ENCODE data around the gene ZNF782.
"Not testable (repeated sequence)": the region's sequence is repeated elsewhere in the genome, so short reads cannot be mapped to it uniquely, and the experiment has no call there.

ZNF782 gene

DNA sequence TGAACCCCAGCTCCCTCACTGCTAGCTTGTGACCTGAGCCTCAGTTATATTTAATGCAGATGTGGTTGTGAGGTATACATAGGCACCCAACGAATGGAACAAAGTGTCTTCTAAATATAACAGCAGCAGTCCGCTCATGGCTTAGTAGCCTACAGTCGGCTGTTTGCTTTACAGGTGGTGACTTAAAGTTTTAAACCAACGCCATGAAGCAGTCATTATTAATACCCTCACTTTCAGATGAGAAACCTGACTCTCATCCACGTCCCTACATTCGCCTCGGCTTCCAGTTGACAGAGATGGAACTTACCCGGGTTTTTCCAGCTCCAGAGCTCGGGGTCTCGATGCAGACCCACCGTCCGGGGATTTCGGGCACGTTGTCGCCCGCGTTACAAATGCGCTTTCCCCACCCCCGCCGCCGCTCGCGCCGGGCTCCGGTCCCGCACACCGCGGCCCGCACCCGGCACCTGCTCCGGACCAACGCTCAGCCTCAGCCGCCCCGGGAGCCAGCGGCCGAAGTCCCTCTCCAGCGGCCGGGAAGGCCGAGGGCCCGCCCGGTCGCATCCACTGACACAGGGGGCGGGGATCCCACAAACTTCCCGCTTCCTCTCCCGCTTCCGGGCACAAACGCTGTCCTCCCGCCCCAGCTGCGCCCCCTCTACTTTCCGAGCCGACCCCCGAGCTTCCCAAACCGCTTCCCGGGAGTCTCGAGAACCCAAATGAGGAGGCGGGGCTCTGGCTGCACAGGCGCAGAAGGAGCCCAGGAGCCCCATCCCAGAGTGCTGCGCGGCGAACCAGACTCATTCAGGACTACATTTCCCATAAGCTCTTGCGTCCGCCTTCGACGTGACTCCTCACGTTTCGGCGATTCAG is at the start of gene ZNF782:
Gene ZNF782, minus strand, starts transcription at position 734 of the 870 bp plus-strand sequence. CDS start 2,553 bp downstream, outside the sequence.
- DNase-seq = peak; percentile 80

DNA sequence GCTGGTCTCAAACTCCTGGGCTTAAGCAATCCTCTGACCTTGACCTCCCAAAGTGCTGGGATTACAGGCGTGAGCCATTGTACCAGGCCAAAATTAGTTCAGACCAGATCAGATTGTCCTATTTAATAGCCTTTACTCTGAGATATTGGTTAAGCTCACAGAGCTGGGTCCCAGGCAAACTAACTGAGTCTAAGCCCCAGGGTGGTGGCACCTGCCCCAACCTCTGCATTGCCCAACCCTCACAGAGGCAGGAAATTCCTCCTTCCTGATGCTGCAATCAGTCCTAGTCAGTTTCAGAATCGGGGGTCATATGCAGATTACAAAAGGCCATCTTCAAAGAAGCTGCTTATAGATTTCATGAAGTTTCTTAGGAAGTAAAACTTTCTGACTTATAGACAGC is 45.7 kb upstream of the ZNF782 start:
- not testable (repeated sequence) for DNase-seq

DNA sequence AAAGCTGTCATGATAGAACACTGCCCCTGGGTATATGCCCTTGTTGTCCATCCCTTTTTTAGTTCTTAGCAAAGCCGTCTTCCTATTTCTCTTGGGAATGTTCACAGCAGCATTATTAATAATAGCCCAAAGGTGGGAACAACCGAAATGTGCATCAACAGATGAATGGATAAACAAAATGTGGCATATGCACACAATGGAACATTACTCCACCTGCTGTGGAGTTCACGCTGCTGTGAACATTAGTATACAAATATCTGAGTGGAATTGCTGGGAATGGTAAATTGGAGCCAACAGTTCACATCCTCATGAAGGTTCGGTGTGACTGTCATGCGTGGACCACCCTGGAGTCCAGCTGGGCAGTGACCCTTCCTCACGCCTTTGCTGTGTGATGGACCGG is 37.8 kb upstream of the ZNF782 start:
- DNase-seq = no peak

DNA sequence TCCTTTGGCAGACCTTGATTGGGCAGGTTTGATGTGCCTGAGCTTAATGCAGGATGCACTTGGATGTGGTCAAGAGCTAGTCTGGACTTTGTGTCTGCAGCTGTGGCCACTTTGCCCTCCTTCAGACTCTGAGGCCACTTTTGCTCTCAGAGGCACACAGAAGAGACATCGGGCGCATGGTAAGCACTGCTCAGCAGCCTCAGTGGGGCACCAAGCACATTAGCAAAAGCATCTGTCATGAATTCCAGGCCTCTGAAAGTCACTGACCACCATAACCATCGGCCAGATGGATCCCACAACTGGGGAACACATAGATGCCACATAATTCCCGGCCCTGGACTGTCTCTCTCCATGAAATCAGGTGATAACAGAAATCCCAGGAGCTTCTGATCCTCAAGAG is 34.3 kb upstream of the ZNF782 start:
- DNase-seq = no peak

DNA sequence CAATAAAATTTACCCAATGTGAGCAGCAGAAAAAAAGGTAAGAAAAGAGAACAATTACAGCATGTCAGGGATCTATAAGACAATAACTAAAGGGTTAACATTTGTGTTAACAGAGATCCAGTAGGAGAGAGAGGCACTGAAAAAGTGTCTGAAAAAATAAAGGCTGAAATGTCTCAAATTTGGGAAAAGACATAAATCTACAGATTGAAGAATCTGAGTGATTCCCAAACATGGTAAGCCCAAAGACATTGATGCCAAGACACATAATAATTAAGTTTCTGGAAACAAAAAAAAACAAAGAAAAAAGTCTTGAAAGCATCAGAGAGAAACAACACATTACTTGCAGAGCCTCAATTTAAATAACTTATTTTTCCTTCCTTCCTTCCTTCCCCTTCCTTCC is 31.1 kb upstream of the ZNF782 start:
- DNase-seq = no peak

DNA sequence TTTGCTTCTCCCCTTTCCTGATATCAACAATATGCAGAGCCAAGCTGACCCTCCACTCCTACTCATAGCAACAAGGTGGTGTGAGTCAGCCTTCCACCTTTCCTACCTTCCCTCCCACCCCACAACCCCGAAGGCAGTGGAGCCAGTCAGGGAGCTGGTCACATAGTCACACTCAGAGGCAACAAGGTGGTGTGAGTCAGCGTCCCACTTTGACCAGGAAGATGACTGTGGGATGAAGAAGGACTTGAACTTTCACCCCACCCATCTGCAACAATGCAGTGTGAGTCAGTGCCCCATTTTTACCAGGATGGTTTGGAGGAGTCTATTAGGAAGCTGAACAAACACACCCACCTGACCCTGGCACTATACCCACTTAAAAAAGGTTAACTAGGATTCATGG is 30.1 kb upstream of the ZNF782 start:
- no peak for DNase-seq

DNA sequence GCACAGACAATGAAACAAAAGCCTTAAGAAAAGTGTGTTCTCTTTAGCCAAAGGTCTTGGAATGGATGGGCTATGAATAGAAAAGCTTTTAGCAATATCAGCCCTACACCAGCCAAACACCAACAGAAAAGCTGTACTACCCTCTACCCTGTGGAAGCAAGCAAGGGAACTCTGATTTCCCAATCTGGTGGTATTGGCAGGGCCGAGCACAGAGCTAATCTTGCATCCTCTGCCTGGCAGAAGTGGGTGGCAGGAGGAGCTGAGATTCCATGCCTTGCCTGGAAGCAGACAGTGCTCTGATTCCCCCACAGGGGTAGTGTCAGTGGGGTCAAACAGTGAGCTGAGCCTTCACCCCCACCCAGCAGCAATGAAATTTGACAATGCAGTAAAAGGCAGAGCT is 29.6 kb upstream of the ZNF782 start:
- no peak for DNase-seq

DNA sequence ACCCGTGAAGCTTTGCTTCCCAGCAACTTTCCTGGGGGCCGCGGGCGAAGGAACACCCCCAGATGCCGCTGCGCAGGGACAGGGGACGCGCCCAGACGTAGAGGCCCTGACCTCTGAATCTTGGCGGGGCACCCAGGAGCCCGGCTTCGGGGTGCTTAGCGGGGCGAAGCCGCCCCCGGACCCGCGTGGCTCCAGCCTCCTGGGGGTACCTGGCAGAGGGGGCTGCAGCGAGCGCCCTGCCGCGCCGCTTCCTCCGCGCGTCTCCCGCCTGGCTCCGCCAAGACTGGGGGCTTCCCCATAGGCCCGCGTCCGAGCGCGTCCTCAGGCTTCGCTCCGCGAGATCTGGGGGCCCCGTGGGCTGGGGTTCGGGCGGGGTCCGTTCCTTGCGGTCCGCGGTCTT is 23.0 kb upstream of the ZNF782 start:
- no peak for DNase-seq

DNA sequence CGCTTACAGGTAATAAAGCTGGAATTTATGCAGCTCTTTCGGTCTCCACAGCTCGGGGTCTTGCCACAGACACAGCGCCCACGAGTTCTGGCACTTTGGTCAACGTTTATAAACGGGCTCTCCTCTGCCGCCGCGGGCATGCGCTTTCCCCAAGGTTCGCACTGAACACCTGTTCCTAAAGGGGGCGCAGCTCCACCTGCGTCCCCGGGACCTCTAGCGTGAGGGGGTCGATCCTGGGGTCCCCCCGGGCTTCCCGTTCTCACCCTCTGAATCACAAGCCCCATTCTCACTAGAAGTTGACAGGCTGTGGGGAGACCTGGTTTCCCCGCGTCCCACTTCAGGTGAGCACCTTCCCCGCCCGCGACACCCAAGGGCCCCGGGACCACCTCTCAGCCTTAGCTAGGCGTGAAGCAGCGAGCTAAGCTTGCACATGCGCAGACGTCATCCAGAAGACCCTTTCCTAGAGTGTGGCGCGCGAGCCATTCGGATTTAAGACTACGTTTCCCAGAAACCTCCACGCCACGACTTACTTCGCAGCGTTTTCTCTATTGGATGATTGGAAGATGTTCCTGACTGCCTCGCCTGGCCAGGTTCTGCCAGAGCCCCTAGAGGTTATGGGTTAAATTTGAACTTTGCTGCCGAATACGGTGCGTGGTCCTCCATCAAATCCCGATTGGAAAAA is 21.3 kb upstream of the ZNF782 start:
- peak; percentile 77 for DNase-seq

DNA sequence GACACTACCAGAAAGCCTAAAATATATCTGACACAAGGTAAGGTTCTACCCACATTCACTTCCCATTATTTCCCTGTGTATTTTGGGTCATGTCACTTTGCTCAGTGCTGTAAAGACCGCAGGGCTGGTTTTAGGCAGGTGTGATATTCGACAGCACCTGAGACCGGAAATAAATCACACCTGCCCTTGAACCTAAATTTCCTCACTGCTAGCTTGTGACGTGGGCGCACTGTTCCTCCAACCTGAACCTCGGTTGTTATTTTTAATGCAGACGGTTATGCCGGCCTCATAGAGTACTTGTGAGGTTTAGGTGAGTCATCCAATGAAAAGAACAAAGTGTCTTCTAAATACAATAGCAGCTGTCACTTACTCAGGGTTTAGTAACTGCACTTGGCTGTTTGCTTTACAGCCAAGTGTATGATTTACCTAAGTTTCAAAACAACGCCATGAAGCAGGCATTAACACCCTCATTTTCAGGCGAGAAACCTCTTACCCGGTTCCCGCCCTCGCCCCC is 20.7 kb upstream of the ZNF782 start:
- DNase-seq = peak; percentile 52

DNA sequence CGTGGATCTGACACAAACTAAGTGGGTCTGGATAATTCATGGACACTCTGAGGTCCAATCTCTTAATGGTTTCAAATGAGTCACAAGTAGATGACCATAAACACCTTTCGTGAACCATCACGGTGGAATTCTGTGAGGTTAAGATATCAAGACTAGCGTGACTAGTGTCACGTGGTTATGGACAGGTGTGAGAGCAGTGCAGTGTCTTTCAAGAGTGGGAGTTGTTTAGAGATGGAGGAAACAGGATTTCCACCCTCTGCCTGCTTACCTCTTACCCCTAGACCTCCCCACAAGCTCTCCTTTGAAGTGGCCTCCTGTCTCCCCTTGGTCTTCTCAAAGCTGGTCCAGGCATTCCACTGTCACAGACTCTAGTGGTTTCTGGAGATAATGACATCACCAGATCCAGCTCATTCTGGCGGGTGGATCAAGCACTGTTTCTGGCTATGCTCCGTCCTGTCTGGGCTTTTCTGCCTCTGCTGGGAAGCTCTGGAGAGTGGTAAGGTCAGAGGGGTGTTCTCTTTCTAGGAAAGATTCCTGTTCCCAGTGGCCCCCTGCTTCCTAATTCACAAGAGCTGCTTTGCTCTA is 20.0 kb upstream of the ZNF782 start:
- DNase-seq = no peak

DNA sequence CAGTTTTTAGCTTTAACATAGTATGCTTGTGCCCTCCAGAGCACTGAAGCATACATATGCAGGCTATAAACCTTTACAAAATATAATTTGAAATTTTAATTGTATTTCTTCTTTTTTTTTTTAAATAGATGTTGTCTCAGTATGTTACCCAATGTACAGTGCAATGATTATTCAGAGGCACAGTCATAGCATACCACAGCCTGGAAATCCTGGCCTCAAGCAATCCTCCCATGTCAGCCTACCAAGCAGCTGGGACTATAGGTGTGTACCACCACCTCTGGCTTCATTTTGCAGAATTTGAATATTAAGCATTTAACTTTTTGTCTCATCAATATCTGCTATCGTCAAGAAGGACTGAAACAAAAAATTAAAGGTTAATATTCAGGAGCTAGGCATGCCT is 16.9 kb upstream of the ZNF782 start:
- no peak for DNase-seq

DNA sequence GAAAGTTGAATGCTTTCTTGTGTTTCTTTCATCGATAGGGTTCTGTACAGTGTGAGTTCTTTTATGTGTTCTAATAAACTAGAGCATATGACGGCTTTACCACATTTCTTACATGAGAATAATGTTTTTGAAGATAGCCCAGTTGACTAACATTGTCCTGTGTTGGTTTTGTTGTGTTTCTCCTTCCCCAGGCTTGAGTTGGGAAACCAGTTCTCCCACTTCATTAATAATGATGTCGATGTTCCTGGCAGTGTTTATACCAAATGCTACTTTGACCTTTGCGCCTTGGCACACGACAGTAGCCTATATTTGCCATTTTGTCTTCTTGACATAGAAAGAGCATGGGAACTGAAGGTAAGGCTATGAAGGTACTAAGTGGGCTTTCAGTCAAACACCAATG is 14.4 kb upstream of the ZNF782 start:
- no peak for DNase-seq

DNA sequence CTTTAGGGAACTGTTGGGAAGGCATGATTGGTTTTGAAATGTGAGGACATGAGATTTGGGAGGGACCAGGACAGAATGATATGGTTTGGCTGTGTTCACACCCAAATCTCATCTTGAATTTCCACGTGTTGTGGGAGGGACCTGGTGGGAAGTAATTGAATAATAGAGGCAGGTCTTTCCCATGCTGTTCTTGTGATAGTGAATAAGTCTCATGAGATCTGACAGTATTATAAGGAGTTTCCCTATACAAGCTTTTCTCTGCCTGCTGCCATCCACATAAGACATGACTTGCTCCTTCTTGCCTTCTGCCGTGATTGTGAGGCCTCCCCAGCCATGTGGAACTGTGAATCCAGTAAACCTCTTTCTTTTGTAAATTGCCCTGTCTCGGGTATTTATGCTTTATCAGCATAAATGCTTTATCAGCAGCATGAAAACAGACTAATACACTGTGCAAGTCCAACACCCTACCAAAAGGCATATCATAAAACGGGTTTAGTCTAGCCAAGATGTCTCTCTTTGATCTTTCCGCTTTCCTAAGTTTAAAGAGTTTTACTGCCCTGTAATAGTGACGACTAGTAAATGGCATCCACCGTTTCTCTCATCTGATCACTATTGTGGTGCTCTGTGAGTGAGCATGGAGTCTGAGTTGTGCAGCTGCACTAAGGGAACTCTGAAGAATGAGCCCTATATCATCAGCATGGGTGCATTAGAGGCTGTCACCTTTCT is 12.9 kb upstream of the ZNF782 start:
- DNase-seq = no peak

DNA sequence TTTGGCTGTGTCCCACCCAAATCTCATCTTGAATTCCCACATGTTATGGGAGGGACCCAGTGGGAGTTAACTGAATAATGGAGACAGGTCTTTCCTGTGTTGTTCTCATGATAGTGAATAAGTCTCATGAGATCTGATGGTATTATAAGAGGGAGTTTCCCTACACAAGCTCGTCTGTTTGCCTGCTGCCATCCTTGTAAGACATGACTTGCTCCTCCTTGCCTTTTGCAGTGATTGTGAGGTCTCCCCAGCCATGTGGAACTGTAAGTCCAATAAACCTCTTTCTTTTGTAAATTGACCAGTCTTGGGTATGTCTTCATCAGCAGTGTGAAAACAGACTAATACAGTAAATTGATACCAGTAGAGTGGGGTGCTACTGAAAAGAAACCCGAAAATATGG is 10.9 kb upstream of the ZNF782 start:
- not testable (repeated sequence) for DNase-seq

DNA sequence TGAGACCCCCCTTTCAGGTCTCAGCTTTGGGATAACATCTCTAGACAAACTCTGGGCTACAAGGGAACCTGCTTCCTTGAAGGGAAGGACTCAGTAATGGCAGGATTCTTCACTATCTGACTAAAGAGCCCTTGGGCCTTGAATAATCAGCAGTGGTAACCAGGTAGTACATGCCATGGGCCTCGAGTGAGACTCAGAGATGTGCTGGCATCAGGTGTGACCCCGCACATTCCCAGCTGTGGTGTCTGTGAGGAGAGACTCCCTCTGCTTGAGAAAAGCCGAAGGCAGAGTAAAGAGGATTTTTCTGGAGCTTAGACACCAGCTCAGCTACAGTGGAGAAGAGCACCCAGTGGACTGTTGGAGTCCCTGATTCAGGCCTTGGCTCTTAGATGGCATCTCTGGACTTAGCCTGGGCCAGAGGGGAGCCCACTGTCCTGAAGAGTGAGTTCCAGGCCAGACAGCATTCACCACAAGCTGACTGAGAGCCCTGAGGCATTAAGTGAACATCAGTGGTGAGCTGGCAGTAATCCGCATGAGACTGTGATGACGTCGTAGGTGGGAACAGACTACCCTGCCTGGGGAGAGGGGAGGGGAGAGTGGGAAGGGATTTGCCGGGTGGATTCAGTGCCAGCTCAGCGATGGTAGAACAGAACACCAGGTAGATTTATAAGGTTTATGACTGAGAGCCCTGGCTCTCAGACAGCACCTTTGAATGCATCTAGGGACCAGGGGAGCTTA is 5.3 kb upstream of the ZNF782 start:
- DNase-seq = no peak

DNA sequence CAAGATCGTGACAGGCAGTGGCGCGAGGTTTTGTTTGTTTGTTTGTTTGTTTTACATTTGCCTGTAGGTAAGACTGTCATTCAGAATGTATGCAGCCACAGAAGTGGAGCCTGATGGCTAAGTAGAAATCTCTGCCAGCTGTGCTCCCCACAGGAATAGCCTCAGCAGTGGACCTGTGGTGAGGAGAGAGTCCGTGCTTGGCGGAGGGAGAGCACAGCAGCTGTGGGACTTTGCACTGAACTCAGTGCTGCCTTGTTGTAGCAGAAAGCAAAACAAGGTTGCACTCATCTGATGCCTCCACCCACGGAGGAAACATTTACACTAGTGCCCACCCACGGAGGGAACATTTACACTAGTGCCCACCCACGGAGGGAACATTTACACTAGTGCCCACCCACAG is 4.4 kb upstream of the ZNF782 start:
- DNase-seq = no peak

DNA sequence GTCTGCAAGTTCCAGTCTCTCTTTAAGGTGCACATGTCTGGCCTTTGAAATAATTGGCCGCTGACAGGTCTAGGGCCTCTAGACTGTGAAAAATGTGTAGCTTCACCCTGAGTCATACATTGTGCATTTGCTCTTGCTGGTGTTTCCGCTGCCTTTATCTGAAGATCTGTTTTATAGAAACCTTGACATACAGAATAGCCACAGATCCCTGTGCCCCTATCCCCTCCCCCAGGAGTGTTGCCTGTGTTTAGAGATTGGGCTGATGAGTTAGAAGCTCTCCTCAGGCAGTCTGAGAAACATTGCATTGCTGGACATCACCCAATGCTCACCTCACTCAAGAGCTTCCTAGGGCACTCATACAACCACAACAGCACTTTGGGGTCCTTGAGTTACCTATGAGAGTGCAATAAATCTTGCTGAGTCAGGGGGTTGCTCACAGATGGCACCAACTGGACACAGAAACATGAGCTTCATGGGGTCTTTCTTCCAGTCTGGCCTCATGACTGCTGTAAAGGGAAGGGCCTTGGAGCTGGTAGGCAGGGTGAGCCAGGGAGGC is 3.8 kb upstream of the ZNF782 start:
- no peak for DNase-seq

DNA sequence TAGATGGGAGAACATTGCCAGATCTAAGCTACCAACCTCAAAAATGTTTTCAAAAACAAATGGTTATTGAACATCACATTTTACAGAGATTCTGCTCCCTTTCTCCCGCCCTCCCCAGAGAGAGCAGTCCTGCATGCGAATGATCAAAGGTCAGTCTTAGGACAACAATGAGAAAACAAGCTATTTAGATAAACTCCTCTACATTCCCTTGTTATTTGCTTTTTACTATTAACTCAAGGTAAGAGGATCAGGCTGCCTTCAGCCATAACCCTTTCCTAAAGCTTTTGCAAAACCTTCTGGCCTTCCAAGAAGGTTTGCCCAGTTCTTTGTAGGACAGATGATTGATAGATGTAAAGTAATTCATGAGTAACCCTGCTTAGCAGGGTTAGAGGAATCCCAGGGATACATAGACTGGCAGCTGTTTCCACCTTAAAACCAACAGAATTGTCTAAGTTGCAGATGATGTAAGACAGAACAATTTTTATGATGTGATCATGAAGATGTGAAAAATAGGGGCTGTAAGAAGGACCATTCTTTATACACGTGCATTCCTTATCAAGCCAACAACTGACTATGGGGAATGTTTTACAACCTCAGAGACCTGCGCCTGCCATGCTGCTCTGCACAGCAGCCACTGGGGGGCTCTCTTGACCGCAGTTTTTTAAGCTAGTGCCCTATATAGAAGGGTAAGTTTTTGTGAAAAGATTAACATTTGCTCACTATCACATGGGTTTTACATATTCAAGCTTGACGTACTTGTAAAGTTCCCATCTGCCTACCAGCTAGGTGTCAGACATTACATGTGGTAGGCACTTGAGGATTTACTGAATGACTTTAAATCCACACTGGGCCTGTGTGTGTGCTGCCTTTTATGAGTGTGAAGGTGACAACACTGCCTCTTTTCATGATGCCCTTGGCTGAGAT is 2.3 kb upstream of the ZNF782 start:
- no peak for DNase-seq

DNA sequence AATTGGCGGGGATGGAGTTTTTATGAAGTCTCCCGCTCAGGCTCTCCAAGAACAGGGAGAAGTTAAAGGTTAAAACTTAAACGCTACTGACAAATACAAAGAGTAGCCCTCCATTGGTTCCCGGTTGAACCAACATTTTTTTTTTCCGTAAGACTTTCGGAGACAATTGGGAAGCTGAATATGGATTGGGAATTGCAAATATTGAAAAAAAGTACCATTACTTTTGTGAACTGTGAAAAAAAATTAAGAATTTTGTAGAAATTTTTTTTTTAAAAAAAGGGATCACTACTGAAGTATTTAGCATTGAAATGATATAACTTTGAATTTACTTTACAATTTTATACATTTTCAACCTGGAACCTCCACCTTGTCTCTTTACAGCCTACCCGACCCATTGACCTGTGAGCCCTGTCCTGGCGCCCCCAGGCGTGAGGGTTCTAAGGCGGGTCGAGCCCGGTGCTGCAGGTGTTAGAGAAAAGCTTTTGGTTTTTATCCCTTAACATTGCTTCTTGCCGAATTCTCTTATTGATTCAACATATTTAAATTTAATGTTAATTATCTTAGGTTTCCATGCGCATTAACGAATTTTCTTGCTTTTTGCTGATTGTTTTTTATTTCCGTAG is 448 bp upstream of the ZNF782 start:
- DNase-seq = no peak
